Measurements from ENCODE around the gene HIPK3.

- TF ChIP-seq CTCF (IDR thresholded peaks at IDR 0.05; ENCODE audit: low read depth, low read length) (no peak), EZH2phosphoT487 (IDR thresholded peaks at IDR 0.05; ENCODE audit: low read depth) (no peak)
Measured at GRCh38 chr11:33234397-33235190, 22.6 kb upstream of the HIPK3 start.

All from OCI-LY3 (cell line).